ENCODE data around the gene ANXA6. TPM values are rescaled to one million over a fixed set of nuclear protein-coding genes. Genes with fewer than 3 reads are reported as not detected.

The ANXA6 gene
- total RNA-seq, 1 experiment from 2014 or later = 98.7 TPM

DNA sequence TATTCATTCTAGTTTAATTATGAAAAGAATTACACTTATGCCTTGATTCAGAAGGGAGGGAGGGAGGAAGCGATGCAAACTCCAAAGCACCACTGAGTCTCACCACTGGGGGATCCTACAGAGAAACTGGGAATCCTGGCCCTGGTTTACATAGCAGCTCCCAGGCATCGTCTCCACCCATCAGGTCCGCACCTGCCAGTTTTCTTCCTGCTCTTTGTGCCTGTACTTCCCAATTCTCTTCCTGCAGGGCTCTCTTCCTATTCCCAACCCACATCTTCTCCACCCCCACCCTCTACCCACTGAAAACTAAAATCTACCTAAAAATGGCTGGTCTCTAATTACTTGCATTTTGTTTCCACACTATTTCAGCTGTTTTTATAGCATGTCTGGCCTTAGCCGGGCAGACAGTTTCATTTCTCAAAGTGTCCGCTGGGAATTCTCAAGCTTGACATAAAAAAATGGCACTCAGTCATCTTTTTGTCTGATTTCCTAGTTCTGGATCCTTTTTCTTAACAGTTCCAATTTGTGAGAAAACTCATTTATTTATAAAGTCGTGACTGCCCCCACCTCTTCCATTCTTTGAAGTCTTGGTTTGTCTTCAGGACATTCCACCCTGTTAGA, 75.2 kb downstream of the ANXA6 start:
- Histone ChIP-seq H2BK120ac (ENCODE audit: low read depth, low read length, poor library complexity, severe bottlenecking) (no peak overlapping the region), H3T11ph (ENCODE audit: low read length) (no peak overlapping the region), H3K18ac (ENCODE audit: insufficient read length, low read depth, low read length) (no peak overlapping the region), H2BK12ac (ENCODE audit: insufficient read length, low read depth, low read length) (no peak overlapping the region), H3K79me1 (ENCODE audit: insufficient read depth, low read depth, low read length, poor library complexity, severe bottlenecking) (no peaks in the 10 kb centered on the region), H3K4ac (ENCODE audit: low read depth, low read length) (no peak overlapping the region), H4K91ac (ENCODE audit: insufficient read length, low read depth, low read length) (no peak overlapping the region), H4K5ac (ENCODE audit: insufficient read length, low read depth, low read length) (no peak overlapping the region), H3K14ac (ENCODE audit: insufficient read depth, low read length) (no peak overlapping the region), H3K9me3 (ENCODE audit: control insufficient read depth, low read depth, low read length) (no peaks in the 10 kb centered on the region), H4K8ac (replicated peaks; ENCODE audit: insufficient read length, low read depth, low read length) (no peak overlapping the region), H2AFZ (ENCODE audit: low read length) (no peak overlapping the region), H3K23me2 (ENCODE audit: insufficient read length, low read depth, low read length, poor library complexity, severe bottlenecking) (peaks cover 5% of the 10 kb centered on the region), H3K27ac (ENCODE audit: insufficient read length, low read depth, low read length) (no peak overlapping the region), H3K56ac (ENCODE audit: insufficient read length, low read depth, low read length) (no peak overlapping the region), H3K4me1 (ENCODE audit: insufficient read depth, low read length) (no peaks in the 10 kb centered on the region), H2AK5ac (ENCODE audit: insufficient read length, low read length) (no peak overlapping the region), H2BK5ac (ENCODE audit: insufficient read length, low read length) (no peak overlapping the region), H3K4me2 (ENCODE audit: insufficient read depth, insufficient read length, low read length) (no peak overlapping the region), H3K9ac (ENCODE audit: extremely low read depth, insufficient read length, low read length) (no peak overlapping the region), H3K23ac (ENCODE audit: insufficient read length, low read depth, low read length) (no peak overlapping the region), H3K27me3 (ENCODE audit: insufficient read depth, low read length) (no peaks in the 10 kb centered on the region), H2BK15ac (ENCODE audit: low read depth, low read length) (no peak overlapping the region), H3K79me2 (ENCODE audit: insufficient read depth, low read length) (peaks cover 1% of the 10 kb centered on the region; the same call in 1 of the 2 replicates), H4K20me1 (ENCODE audit: control insufficient read depth, insufficient read depth, insufficient read length) (no peaks in the 10 kb centered on the region), H2BK20ac (ENCODE audit: low read depth, low read length, poor library complexity, severe bottlenecking) (no peak overlapping the region)
- Mint-ChIP-seq H3K4me3 (peak overlapping the region; percentile 40 to 71), H3K9me3 (no peaks in the 10 kb centered on the region), H3K36me3 (ENCODE audit: insufficient read depth in 1 of 3, low read depth in 3 of 3) (no peaks in the 10 kb centered on the region; a peak in 2 of 7 replicates), H3K4me1 (peaks cover 25 to 28% of the 10 kb centered on the region in 2 experiments), H3K27me3 (ENCODE audit: low read depth) (peaks cover 1% of the 10 kb centered on the region), H3K27ac (peak overlapping the region in 1 of 3 experiments; percentile 74; a peak in 1 of 7 replicates)
- WGBS (ENCODE audit: extremely low coverage, insufficient read length, low lambda C conversion rate) = no CpG with 5 or more reads among the region's 6 CpGs
- TF ChIP-seq, protein P1, sequence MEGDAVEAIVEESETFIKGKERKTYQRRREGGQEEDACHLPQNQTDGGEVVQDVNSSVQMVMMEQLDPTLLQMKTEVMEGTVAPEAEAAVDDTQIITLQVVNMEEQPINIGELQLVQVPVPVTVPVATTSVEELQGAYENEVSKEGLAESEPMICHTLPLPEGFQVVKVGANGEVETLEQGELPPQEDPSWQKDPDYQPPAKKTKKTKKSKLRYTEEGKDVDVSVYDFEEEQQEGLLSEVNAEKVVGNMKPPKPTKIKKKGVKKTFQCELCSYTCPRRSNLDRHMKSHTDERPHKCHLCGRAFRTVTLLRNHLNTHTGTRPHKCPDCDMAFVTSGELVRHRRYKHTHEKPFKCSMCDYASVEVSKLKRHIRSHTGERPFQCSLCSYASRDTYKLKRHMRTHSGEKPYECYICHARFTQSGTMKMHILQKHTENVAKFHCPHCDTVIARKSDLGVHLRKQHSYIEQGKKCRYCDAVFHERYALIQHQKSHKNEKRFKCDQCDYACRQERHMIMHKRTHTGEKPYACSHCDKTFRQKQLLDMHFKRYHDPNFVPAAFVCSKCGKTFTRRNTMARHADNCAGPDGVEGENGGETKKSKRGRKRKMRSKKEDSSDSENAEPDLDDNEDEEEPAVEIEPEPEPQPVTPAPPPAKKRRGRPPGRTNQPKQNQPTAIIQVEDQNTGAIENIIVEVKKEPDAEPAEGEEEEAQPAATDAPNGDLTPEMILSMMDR (conservative IDR thresholded peaks at IDR 0.05) = peak; percentile 59
- DNase-seq = peak; percentile 57
